ENCODE measurements around the gene SCFD2.

Gene SCFD2

GRCh38 chr4:52952540-52952939 is 413.3 kb downstream of the SCFD2 start:
- no peak overlapping the region for H3K4me2 ChIP-seq (ENCODE audit: low read length)
- H3K27me3 ChIP-seq (ENCODE audit: control insufficient read depth, insufficient read depth, low read length), result no peaks in the 10 kb centered on the region
- no peak overlapping the region for H3K9ac ChIP-seq (ENCODE audit: low read depth, low read length)
- no peaks in the 10 kb centered on the region for H3K36me3 ChIP-seq (ENCODE audit: insufficient read depth, low read length)
- no peak overlapping the region for H3K4me3 ChIP-seq (ENCODE audit: low read length)
- H3K9me3 ChIP-seq (replicated peaks; ENCODE audit: low read length), result no peaks in the 10 kb centered on the region
- H3K4me1 ChIP-seq (ENCODE audit: control insufficient read depth, insufficient read depth, low read length), result peaks cover 8% of the 10 kb centered on the region

GRCh38 chr4:52951016-52951415 is 414.8 kb downstream of the SCFD2 start:
- H3K4me1 ChIP-seq (ENCODE audit: control insufficient read depth, insufficient read depth, low read length), result peaks cover 8% of the 10 kb centered on the region
- no peak overlapping the region for H3K9ac ChIP-seq (ENCODE audit: low read depth, low read length)
- no peaks in the 10 kb centered on the region for H3K9me3 ChIP-seq (replicated peaks; ENCODE audit: low read length)
- no peaks in the 10 kb centered on the region for H3K36me3 ChIP-seq (ENCODE audit: insufficient read depth, low read length)
- H3K4me3 ChIP-seq (ENCODE audit: low read length), result no peak overlapping the region
- H3K27me3 ChIP-seq (ENCODE audit: control insufficient read depth, insufficient read depth, low read length), result no peaks in the 10 kb centered on the region
- no peak overlapping the region for H3K4me2 ChIP-seq (ENCODE audit: low read length)

DNA sequence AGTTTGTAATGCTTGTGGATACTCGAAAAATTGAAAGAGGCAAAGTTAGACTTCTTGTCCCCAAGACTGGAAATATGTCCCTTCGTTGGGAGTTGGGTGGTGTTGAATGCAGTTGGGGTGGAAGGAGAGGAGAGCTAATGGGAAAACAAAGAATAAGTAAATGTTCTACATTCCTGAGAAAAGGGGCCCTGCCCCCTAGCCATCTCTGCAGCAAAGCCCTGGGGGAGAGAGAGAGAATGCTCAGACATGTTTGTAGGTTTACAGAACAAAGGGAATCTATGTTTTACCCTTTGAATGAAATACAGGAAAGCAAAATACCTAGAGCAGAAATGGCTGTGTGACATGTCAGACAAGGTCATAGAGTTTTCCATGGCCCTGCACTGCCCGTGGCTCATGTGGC is 415.6 kb downstream of the SCFD2 start:
- Histone ChIP-seq H3K36me3 (ENCODE audit: insufficient read depth, low read length) (no peaks in the 10 kb centered on the region), H3K9me3 (replicated peaks; ENCODE audit: low read length) (no peaks in the 10 kb centered on the region), H3K4me3 (ENCODE audit: low read length) (no peak overlapping the region), H3K9ac (ENCODE audit: low read depth, low read length) (no peak overlapping the region), H3K4me1 (ENCODE audit: control insufficient read depth, insufficient read depth, low read length) (peaks cover 8% of the 10 kb centered on the region), H3K4me2 (ENCODE audit: low read length) (no peak overlapping the region), H3K27me3 (ENCODE audit: control insufficient read depth, insufficient read depth, low read length) (no peaks in the 10 kb centered on the region)

DNA sequence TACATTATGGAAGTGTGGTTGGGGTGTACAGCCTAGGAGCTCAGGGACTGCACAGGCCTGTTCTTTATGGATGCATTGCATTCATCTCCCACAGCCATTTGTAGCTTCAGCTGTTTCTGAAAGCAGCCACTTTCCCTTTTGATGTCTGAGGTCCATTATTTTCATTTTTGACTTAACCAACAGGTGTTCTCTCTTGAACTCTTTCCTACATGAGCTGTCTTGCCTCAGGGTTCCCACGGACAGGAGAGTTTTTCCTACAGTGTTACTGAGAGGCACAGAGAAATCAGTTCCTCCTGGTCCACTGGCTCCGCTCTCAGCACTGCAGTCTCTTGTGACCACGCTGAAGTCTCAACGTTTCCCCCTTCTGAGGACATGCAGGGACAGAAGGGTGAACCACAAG is 416.5 kb downstream of the SCFD2 start:
- no peaks in the 10 kb centered on the region for H3K36me3 ChIP-seq (ENCODE audit: insufficient read depth, low read length)
- H3K9me3 ChIP-seq (replicated peaks; ENCODE audit: low read length), result no peaks in the 10 kb centered on the region
- H3K9ac ChIP-seq (ENCODE audit: low read depth, low read length), result no peak overlapping the region
- no peaks in the 10 kb centered on the region for H3K27me3 ChIP-seq (ENCODE audit: control insufficient read depth, insufficient read depth, low read length)
- H3K4me2 ChIP-seq (ENCODE audit: low read length), result no peak overlapping the region
- H3K4me3 ChIP-seq (ENCODE audit: low read length), result no peak overlapping the region
- H3K4me1 ChIP-seq (ENCODE audit: control insufficient read depth, insufficient read depth, low read length), result peaks cover 8% of the 10 kb centered on the region

DNA sequence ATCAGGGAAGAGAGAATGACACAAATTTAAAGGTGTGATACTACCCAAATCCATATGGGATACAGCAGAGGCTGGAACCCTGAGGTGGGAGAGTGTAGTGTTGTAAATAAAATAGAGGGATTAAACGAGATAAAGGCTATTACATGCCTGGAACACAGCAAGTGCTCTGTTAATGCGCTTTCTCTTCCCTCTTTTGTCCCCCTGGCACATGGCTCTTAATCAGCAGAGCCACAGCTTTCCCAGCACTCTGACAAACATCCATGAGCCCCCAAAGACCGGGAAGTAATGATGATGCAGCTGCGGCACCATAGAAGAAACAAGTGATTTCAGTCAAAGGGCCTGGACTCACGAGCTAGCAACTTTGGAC is 417.8 kb downstream of the SCFD2 start:
- no peaks in the 10 kb centered on the region for H3K27me3 ChIP-seq (ENCODE audit: control insufficient read depth, insufficient read depth, low read length)
- H3K9me3 ChIP-seq (replicated peaks; ENCODE audit: low read length), result no peaks in the 10 kb centered on the region
- H3K4me2 ChIP-seq (ENCODE audit: low read length), result no peak overlapping the region
- H3K4me1 ChIP-seq (ENCODE audit: control insufficient read depth, insufficient read depth, low read length), result peaks cover 8% of the 10 kb centered on the region
- H3K9ac ChIP-seq (ENCODE audit: low read depth, low read length), result no peak overlapping the region
- no peak overlapping the region for H3K4me3 ChIP-seq (ENCODE audit: low read length)
- no peaks in the 10 kb centered on the region for H3K36me3 ChIP-seq (ENCODE audit: insufficient read depth, low read length)

DNA sequence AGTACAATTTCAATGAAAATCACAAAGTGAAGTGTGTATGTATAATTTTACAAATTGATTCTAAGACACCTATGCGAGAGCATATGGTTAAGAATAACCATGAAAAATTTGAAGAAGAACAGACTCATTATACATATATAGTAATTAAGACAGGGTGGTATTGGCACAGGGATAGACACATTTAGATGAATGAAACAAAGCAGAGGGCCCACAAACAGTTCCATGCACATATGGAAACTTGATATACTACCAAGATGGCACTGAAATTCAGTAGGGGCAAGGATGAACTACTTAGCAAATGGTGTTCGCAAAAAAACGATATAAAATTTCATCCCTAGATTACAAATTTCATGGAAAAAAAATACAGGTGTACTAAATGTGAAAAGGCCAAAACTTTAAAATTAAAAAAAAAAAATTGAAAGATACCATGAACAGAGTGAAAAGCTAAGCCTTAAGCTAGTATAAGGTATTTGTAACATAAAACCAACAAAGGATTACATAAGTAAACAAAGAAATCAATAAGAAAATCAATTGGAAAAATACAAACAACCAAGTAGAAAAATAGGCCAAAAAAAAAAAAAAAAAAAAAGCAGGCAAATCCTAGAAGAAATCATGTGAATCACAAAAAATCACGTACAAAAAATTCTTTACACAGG is 418.3 kb downstream of the SCFD2 start:
- Histone ChIP-seq H3K4me3 (ENCODE audit: low read length) (no peak overlapping the region), H3K4me1 (ENCODE audit: control insufficient read depth, insufficient read depth, low read length) (peaks cover 8% of the 10 kb centered on the region), H3K9me3 (replicated peaks; ENCODE audit: low read length) (no peaks in the 10 kb centered on the region), H3K4me2 (ENCODE audit: low read length) (no peak overlapping the region), H3K27me3 (ENCODE audit: control insufficient read depth, insufficient read depth, low read length) (no peaks in the 10 kb centered on the region), H3K9ac (ENCODE audit: low read depth, low read length) (no peak overlapping the region), H3K36me3 (ENCODE audit: insufficient read depth, low read length) (no peaks in the 10 kb centered on the region)

- Histone ChIP-seq H3K4me1 (ENCODE audit: control insufficient read depth, insufficient read depth, low read length) (peaks cover 8% of the 10 kb centered on the region), H3K9ac (ENCODE audit: low read depth, low read length) (no peak overlapping the region), H3K9me3 (replicated peaks; ENCODE audit: low read length) (no peaks in the 10 kb centered on the region), H3K4me3 (ENCODE audit: low read length) (no peak overlapping the region), H3K36me3 (ENCODE audit: insufficient read depth, low read length) (no peaks in the 10 kb centered on the region), H3K4me2 (ENCODE audit: low read length) (no peak overlapping the region), H3K27me3 (ENCODE audit: control insufficient read depth, insufficient read depth, low read length) (no peaks in the 10 kb centered on the region)
These were observed 419.0 kb downstream of the SCFD2 start for GRCh38 chr4:52946855-52947254.

GRCh38 chr4:52945982-52946381 is 419.9 kb downstream of the SCFD2 start:
- H3K27me3 ChIP-seq (ENCODE audit: control insufficient read depth, insufficient read depth, low read length), result no peaks in the 10 kb centered on the region
- no peak overlapping the region for H3K4me2 ChIP-seq (ENCODE audit: low read length)
- H3K4me1 ChIP-seq (ENCODE audit: control insufficient read depth, insufficient read depth, low read length), result peaks cover 2% of the 10 kb centered on the region

GRCh38 chr4:52945326-52945898 is 420.4 kb downstream of the SCFD2 start:
- H3K36me3 ChIP-seq (ENCODE audit: insufficient read depth, low read length), result no peaks in the 10 kb centered on the region
- H3K9ac ChIP-seq (ENCODE audit: low read depth, low read length), result no peak overlapping the region
- no peaks in the 10 kb centered on the region for H3K27me3 ChIP-seq (ENCODE audit: control insufficient read depth, insufficient read depth, low read length)
- no peaks in the 10 kb centered on the region for H3K9me3 ChIP-seq (replicated peaks; ENCODE audit: low read length)
- H3K4me3 ChIP-seq (ENCODE audit: low read length), result no peak overlapping the region
- H3K4me2 ChIP-seq (ENCODE audit: low read length), result no peak overlapping the region
- no peaks in the 10 kb centered on the region for H3K4me1 ChIP-seq (ENCODE audit: control insufficient read depth, insufficient read depth, low read length)

More at GRCh38 chr4:52945982-52946381, 419.9 kb downstream of the SCFD2 start:
- no peaks in the 10 kb centered on the region for H3K36me3 ChIP-seq (ENCODE audit: insufficient read depth, low read length)
- no peak overlapping the region for H3K9ac ChIP-seq (ENCODE audit: low read depth, low read length)
- H3K4me3 ChIP-seq (ENCODE audit: low read length), result no peak overlapping the region
- no peaks in the 10 kb centered on the region for H3K9me3 ChIP-seq (replicated peaks; ENCODE audit: low read length)

GRCh38 chr4:52943677-52944076 is 422.2 kb downstream of the SCFD2 start:
- Histone ChIP-seq H3K9ac (ENCODE audit: low read depth, low read length) (no peak overlapping the region), H3K9me3 (replicated peaks; ENCODE audit: low read length) (no peaks in the 10 kb centered on the region), H3K4me2 (ENCODE audit: low read length) (no peak overlapping the region), H3K27me3 (ENCODE audit: control insufficient read depth, insufficient read depth, low read length) (no peaks in the 10 kb centered on the region), H3K36me3 (ENCODE audit: insufficient read depth, low read length) (no peaks in the 10 kb centered on the region), H3K4me1 (ENCODE audit: control insufficient read depth, insufficient read depth, low read length) (no peaks in the 10 kb centered on the region), H3K4me3 (ENCODE audit: low read length) (no peak overlapping the region)

GRCh38 chr4:52942936-52943335 is 422.9 kb downstream of the SCFD2 start:
- Histone ChIP-seq H3K36me3 (ENCODE audit: insufficient read depth, low read length) (no peaks in the 10 kb centered on the region), H3K9ac (ENCODE audit: low read depth, low read length) (no peak overlapping the region), H3K4me3 (ENCODE audit: low read length) (no peak overlapping the region), H3K27me3 (ENCODE audit: control insufficient read depth, insufficient read depth, low read length) (no peaks in the 10 kb centered on the region), H3K4me2 (ENCODE audit: low read length) (no peak overlapping the region), H3K4me1 (ENCODE audit: control insufficient read depth, insufficient read depth, low read length) (no peaks in the 10 kb centered on the region), H3K9me3 (replicated peaks; ENCODE audit: low read length) (no peaks in the 10 kb centered on the region)

GRCh38 chr4:52941450-52941849 is 424.4 kb downstream of the SCFD2 start:
- H3K27me3 ChIP-seq (ENCODE audit: control insufficient read depth, insufficient read depth, low read length), result no peaks in the 10 kb centered on the region
- H3K9me3 ChIP-seq (replicated peaks; ENCODE audit: low read length), result no peaks in the 10 kb centered on the region
- H3K9ac ChIP-seq (ENCODE audit: low read depth, low read length), result no peak overlapping the region
- no peaks in the 10 kb centered on the region for H3K36me3 ChIP-seq (ENCODE audit: insufficient read depth, low read length)
- no peak overlapping the region for H3K4me3 ChIP-seq (ENCODE audit: low read length)
- H3K4me1 ChIP-seq (ENCODE audit: control insufficient read depth, insufficient read depth, low read length), result no peaks in the 10 kb centered on the region
- H3K4me2 ChIP-seq (ENCODE audit: low read length), result no peak overlapping the region
